MM.1S (cell line): ENCODE results near the gene TMEM135.

Experiments used
- DNase-seq: peaks from one replicate; pipeline ENCODE4 v3.0.0-alpha.2; 2015
- H2AFZ ChIP-seq: fragments of 300-600 bp; sonication (generic); 2 replicates; pipeline ENCODE4 v1.6.0; 2016; ENCODE audit warnings: antibody characterized with exemption, low read length
- H3F3A ChIP-seq: fragments of 300-600 bp; sonication (generic); 2 replicates; pipeline ENCODE4 v1.6.1; 2016; ENCODE audit warnings: mild to moderate bottlenecking, antibody characterized with exemption, low read length, moderate library complexity, mixed read lengths; ENCODE audit not compliant: insufficient read depth
- H3K27ac ChIP-seq: fragments of 300-600 bp; sonication (generic); 2 replicates; pipeline ENCODE4 v1.5.1; 2016; ENCODE audit warnings: mild to moderate bottlenecking, low read length
- H3K27me3 ChIP-seq: fragments of 300-600 bp; sonication (generic); replicated peaks from 2 replicates; pipeline ENCODE4 v1.6.0; 2016; ENCODE audit warnings: low read length; ENCODE audit not compliant: insufficient read depth
- H3K36me3 ChIP-seq: fragments of 300-600 bp; sonication (generic); replicated peaks from 2 replicates; pipeline ENCODE4 v1.6.1; 2016; ENCODE audit warnings: mild to moderate bottlenecking, low read length, mixed read lengths; ENCODE audit not compliant: insufficient read depth
- H3K4me1 ChIP-seq: fragments of 300-600 bp; sonication (generic); 2 replicates; pipeline ENCODE4 v1.6.1; 2016; ENCODE audit warnings: low read length, mixed read lengths
- H3K4me2 ChIP-seq: fragments of 300-600 bp; sonication (generic); 2 replicates; pipeline ENCODE4 v1.6.0; 2016; ENCODE audit warnings: low read depth, low read length
- H3K4me3 ChIP-seq: fragments of 300-600 bp; sonication (generic); 2 replicates; pipeline ENCODE4 v1.5.1; 2016; ENCODE audit warnings: low read length, mixed read lengths
- H3K79me2 ChIP-seq: fragments of 300-600 bp; sonication (generic); 2 replicates; pipeline ENCODE4 v1.6.1; 2016; ENCODE audit warnings: mixed run types, low read length, mixed read lengths
- H3K9ac ChIP-seq: fragments of 300-600 bp; sonication (generic); 2 replicates; pipeline ENCODE4 v1.6.1; 2016; ENCODE audit warnings: low read length, mixed read lengths
- H3K9me2 ChIP-seq: fragments of 300-600 bp; sonication (generic); replicated peaks from 2 replicates; pipeline ENCODE4 v1.6.1; 2016; ENCODE audit warnings: mild to moderate bottlenecking, low read length, mixed read lengths; ENCODE audit not compliant: insufficient read depth
- H3K9me3 ChIP-seq: fragments of 300-600 bp; sonication (generic); replicated peaks from 2 replicates; pipeline ENCODE4 v1.6.1; 2016; ENCODE audit warnings: mild to moderate bottlenecking, low read length, mixed read lengths; ENCODE audit not compliant: insufficient read depth
- H4K20me1 ChIP-seq: fragments of 300-600 bp; sonication (generic); 2 replicates; pipeline ENCODE4 v1.6.1; 2016; ENCODE audit warnings: mild to moderate bottlenecking, low read length, moderate library complexity, mixed read lengths; ENCODE audit not compliant: insufficient read depth
- EZH2 ChIP-seq: fragments of 300-600 bp; sonication (generic); optimal IDR thresholded peaks from 2 replicates; pipeline ENCODE3; 2017; ENCODE audit warnings: low read depth, mild to moderate bottlenecking, antibody characterized with exemption, low read length, mixed read lengths
- EZH2phosphoT487 ChIP-seq: fragments of 300-600 bp; sonication (generic); IDR thresholded peaks from 2 replicates; pipeline ENCODE4 v1.6.1; 2018; ENCODE audit warnings: antibody characterized with exemption, low read length
- TF ChIP-seq, protein P1 (sequence below): fragments of 300-600 bp; sonication (generic); IDR thresholded peaks from 2 replicates; pipeline ENCODE4 v1.5.1; 2016; ENCODE audit warnings: antibody characterized with exemption, low read length, mixed read lengths

TMEM135 gene

DNA sequence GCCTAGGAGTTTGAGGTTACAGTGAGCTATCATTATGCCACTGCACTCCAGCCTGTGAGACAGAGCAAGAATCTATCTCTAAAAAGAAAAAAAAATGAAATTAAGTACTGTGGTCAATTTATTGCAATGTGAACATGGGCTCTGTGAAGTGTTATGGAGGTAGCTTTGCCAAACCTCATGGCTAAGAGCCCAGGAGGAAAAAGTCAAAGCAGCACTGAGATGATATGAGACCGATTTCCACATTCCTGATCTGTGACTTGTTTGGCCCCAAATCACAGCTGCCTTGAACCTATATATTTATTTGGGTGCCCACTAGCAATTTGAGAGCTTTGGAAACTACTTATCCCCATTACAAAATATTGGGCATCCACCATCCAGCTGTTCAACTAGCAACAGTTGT is 29.8 kb upstream of the TMEM135 start:
- no peaks in the 10 kb centered on the region for H4K20me1 ChIP-seq
- H3K9me2 ChIP-seq: no peaks in the 10 kb centered on the region
- no peak for DNase-seq
- no peak for TF ChIP-seq EZH2phosphoT487
- H3K4me3 ChIP-seq: no peak overlapping the region
- H3F3A ChIP-seq: no peaks in the 10 kb centered on the region
- no peaks in the 10 kb centered on the region for H3K36me3 ChIP-seq
- no peak overlapping the region for H3K27ac ChIP-seq
- H3K9me3 ChIP-seq: no peaks in the 10 kb centered on the region
- no peak overlapping the region for H3K4me2 ChIP-seq
- H3K79me2 ChIP-seq: no peaks in the 10 kb centered on the region
- H3K27me3 ChIP-seq: no peaks in the 10 kb centered on the region
- no peak overlapping the region for H2AFZ ChIP-seq
- no peaks in the 10 kb centered on the region for H3K4me1 ChIP-seq
- H3K9ac ChIP-seq: no peak overlapping the region

DNA sequence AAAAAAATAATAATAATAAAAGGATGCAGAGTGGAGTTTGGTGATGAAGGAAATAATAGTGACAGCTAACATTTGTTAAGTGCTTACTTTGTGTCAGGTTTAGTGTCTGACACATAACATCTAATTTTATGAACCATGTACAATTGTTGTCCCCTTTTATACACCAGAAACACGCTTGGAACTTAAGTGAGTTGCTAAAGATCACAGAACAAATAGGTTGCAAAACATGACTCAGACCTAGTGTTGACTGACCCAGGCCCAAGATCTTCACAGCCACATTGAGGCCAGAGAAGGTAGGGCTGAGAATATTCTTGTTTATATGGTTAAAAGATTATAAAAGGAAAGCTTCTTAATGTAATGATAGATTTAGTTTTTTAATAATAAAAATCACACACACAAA is 25.6 kb upstream of the TMEM135 start:
- Histone ChIP-seq H3K9me2 (no peaks in the 10 kb centered on the region), H3K27me3 (no peaks in the 10 kb centered on the region), H3K36me3 (no peaks in the 10 kb centered on the region), H4K20me1 (no peaks in the 10 kb centered on the region), H3K4me3 (no peak overlapping the region), H3K79me2 (no peaks in the 10 kb centered on the region), H2AFZ (no peak overlapping the region), H3K9me3 (no peaks in the 10 kb centered on the region), H3K4me2 (no peak overlapping the region), H3F3A (no peaks in the 10 kb centered on the region), H3K9ac (no peak overlapping the region), H3K27ac (no peak overlapping the region), H3K4me1 (no peaks in the 10 kb centered on the region)
- DNase-seq: no peak
- TF ChIP-seq EZH2phosphoT487 (no peak), EZH2 (no peak)
- TF ChIP-seq, protein P1, sequence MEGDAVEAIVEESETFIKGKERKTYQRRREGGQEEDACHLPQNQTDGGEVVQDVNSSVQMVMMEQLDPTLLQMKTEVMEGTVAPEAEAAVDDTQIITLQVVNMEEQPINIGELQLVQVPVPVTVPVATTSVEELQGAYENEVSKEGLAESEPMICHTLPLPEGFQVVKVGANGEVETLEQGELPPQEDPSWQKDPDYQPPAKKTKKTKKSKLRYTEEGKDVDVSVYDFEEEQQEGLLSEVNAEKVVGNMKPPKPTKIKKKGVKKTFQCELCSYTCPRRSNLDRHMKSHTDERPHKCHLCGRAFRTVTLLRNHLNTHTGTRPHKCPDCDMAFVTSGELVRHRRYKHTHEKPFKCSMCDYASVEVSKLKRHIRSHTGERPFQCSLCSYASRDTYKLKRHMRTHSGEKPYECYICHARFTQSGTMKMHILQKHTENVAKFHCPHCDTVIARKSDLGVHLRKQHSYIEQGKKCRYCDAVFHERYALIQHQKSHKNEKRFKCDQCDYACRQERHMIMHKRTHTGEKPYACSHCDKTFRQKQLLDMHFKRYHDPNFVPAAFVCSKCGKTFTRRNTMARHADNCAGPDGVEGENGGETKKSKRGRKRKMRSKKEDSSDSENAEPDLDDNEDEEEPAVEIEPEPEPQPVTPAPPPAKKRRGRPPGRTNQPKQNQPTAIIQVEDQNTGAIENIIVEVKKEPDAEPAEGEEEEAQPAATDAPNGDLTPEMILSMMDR: no peak

DNA sequence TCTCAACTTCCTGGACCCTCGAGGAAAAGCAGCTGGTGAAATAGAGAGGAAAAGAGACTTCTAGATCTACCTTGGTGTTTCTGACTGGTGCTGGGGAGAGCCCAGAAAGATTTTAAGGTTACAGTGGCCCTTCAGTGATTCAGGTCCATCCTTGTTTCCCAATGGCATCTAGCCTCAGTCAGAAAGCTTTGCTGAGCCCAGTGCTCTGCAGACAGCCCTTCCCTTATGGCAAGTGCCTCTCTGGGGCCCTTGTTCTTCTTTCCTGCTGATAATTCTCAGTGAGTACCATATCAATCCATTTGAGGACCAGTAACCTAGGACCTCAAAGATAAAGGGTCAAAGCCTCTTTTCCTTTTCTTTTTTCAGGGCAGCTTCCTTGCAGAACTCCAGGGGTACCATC is 25.1 kb upstream of the TMEM135 start:
- H3K4me1 ChIP-seq: no peaks in the 10 kb centered on the region
- H3K4me2 ChIP-seq: no peak overlapping the region

More for the DNA sequence above, 25.1 kb upstream of the TMEM135 start:
- no peak for DNase-seq
- H3K4me3 ChIP-seq: no peak overlapping the region
- no peaks in the 10 kb centered on the region for H3K36me3 ChIP-seq
- no peak overlapping the region for H2AFZ ChIP-seq
- TF ChIP-seq, protein P1: no peak
- TF ChIP-seq EZH2 (no peak), EZH2phosphoT487 (no peak)
- H4K20me1 ChIP-seq: no peaks in the 10 kb centered on the region
- no peak overlapping the region for H3K27ac ChIP-seq
- no peak overlapping the region for H3K9ac ChIP-seq
- H3F3A ChIP-seq: no peaks in the 10 kb centered on the region
- no peaks in the 10 kb centered on the region for H3K79me2 ChIP-seq
- no peaks in the 10 kb centered on the region for H3K27me3 ChIP-seq
- no peaks in the 10 kb centered on the region for H3K9me3 ChIP-seq
- H3K9me2 ChIP-seq: no peaks in the 10 kb centered on the region
